ENCODE measurements around the gene ZFP64. TPM values are rescaled to one million over a fixed set of nuclear protein-coding genes. Genes with fewer than 3 reads are reported as not detected.

Gene ZFP64
- total RNA-seq, 1 donor from 2014 or later, result 25.5 TPM

GRCh38 chr20:52209154-52209571, 17.6 kb upstream of the ZFP64 start:
- Mint-ChIP-seq H3K4me1 (peaks cover 6% of the 10 kb centered on the region), H3K27ac (ENCODE audit: unreplicated experiment) (no peak overlapping the region), H3K27me3 (ENCODE audit: low read depth) (peaks cover 9% of the 10 kb centered on the region), H3K9me3 (peaks cover 6% of the 10 kb centered on the region), H3K4me3 (no peak overlapping the region), H3K36me3 (ENCODE audit: low read depth) (no peaks in the 10 kb centered on the region)
- TF ChIP-seq CTCF (conservative IDR thresholded peaks at IDR 0.05), result no peak
- no peak for DNase-seq (ENCODE audit: low read depth, low spot score)

GRCh38 chr20:52207020-52207810, 15.6 kb upstream of the ZFP64 start:
- no peak overlapping the region for H3K4me3 Mint-ChIP-seq
- no peaks in the 10 kb centered on the region for H3K36me3 Mint-ChIP-seq (ENCODE audit: low read depth)
- TF ChIP-seq CTCF (conservative IDR thresholded peaks at IDR 0.05), result no peak
- no peak overlapping the region for H3K27ac Mint-ChIP-seq (ENCODE audit: unreplicated experiment)
- H3K9me3 Mint-ChIP-seq, result no peaks in the 10 kb centered on the region
- H3K27me3 Mint-ChIP-seq (ENCODE audit: low read depth), result peaks cover 3% of the 10 kb centered on the region
- no peak for DNase-seq (ENCODE audit: low read depth, low spot score)
- peaks cover 6% of the 10 kb centered on the region for H3K4me1 Mint-ChIP-seq

GRCh38 chr20:52204136-52204535, 12.6 kb upstream of the ZFP64 start:
- H3K9me3 Mint-ChIP-seq, result no peaks in the 10 kb centered on the region
- peaks cover 6% of the 10 kb centered on the region for H3K4me1 Mint-ChIP-seq
- no peak for TF ChIP-seq CTCF (conservative IDR thresholded peaks at IDR 0.05)
- H3K36me3 Mint-ChIP-seq (ENCODE audit: low read depth), result no peaks in the 10 kb centered on the region
- no peak overlapping the region for H3K27ac Mint-ChIP-seq (ENCODE audit: unreplicated experiment)
- H3K27me3 Mint-ChIP-seq (ENCODE audit: low read depth), result no peaks in the 10 kb centered on the region
- H3K4me3 Mint-ChIP-seq, result no peak overlapping the region
- DNase-seq (ENCODE audit: low read depth, low spot score), result no peak

- TF ChIP-seq CTCF (conservative IDR thresholded peaks at IDR 0.05), result no peak
- H3K4me3 Mint-ChIP-seq, result no peak overlapping the region
- no peaks in the 10 kb centered on the region for H3K4me1 Mint-ChIP-seq
- no peaks in the 10 kb centered on the region for H3K36me3 Mint-ChIP-seq (ENCODE audit: low read depth)
- no peaks in the 10 kb centered on the region for H3K9me3 Mint-ChIP-seq
- no peak for DNase-seq (ENCODE audit: low read depth, low spot score)
- no peaks in the 10 kb centered on the region for H3K27me3 Mint-ChIP-seq (ENCODE audit: low read depth)
- H3K27ac Mint-ChIP-seq (ENCODE audit: unreplicated experiment), result no peak overlapping the region
Measured at GRCh38 chr20:52201395-52201794, 9.8 kb upstream of the ZFP64 start.

- Mint-ChIP-seq H3K27me3 (ENCODE audit: low read depth) (no peaks in the 10 kb centered on the region), H3K4me1 (no peaks in the 10 kb centered on the region), H3K27ac (ENCODE audit: unreplicated experiment) (no peak overlapping the region), H3K36me3 (ENCODE audit: low read depth) (no peaks in the 10 kb centered on the region), H3K4me3 (no peak overlapping the region), H3K9me3 (no peaks in the 10 kb centered on the region)
- DNase-seq (ENCODE audit: low read depth, low spot score), result no peak
- no peak for TF ChIP-seq CTCF (conservative IDR thresholded peaks at IDR 0.05)
Measured at GRCh38 chr20:52200870-52201269, 9.3 kb upstream of the ZFP64 start.

Measured in neural crest cell (in vitro differentiated cells).